Measurements from ENCODE around the gene LRRFIP2. TPM values are rescaled to one million over a fixed set of nuclear protein-coding genes. Genes with fewer than 3 reads are reported as not detected.

LRRFIP2 gene
- polyA plus RNA-seq, 4 donors, result 36.6 to 48.0 (median 42.7) TPM

DNA sequence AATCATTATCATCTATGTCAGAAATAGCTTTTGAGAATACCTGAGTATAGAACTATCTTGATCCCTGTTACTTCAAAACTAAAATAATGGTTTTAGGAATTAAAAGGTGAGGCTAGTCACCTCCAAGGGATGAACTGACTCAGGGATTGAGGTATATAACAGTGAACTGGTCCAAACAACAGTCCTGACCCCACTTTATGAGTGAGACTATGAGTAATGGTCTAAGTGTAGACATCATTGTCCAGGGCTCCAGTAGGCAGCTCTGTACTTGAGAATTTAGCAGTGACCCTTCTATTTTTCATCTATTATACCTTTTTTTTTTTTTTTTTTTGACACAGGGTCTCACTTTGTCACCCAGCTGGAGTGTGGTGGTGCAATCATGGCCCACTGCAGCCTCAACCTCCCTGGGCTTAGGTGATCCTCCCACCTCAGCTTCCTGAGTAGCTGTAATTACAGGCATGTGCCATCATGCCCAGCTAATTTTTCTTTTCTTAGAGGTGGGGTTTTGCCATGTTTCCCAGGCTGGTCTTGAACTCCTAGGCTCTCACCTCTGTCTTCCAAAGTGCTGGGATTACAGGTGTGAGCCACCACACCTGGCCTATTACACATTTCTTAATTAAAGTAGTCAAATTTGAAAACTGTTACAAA lies 144.7 kb downstream of the LRRFIP2 start:
- no peak for DNase-seq (ENCODE audit: low read depth in 4 of 4, low spot score in 3 of 4)

DNA sequence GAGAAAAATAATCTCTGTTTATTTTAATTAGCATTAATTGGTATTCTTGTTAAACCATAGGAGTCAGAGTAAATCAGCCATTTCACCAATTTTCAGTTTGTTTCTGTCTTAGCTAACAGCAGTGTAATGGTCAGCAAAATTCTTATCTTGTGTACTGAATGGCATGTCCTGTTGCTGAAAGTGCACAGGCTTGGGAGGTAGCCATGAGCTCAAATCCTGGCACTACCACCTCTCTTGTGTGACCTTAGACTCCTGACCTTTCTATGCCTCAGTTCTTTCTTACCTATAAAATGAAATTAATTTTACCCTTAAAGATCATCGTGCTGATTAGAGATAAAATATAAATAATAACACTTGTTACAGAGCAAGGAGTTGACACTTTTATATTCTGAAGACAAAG lies 145.3 kb downstream of the LRRFIP2 start:
- no peak for DNase-seq (ENCODE audit: low read depth in 4 of 4, low spot score in 3 of 4)

DNA sequence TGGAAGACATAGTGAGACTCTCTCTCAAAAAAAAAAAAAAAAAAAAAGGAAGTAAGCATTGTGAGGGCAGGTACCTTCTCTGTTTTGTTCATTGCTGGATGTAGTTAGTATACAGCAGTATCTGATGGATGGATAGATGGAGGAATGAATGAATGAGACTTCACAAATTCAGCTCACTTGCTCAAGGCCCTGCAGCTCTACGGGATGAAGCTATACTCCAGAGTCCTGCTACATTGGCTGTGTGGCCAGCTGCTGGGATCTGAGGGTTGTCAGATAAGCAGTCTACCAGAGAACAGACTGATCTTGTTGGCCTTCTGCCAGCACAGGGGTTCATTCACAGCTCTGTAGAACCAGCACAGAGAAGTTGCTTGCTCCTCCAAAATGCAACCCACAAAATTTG lies 146.1 kb downstream of the LRRFIP2 start:
- DNase-seq (ENCODE audit: low read depth in 4 of 4, low spot score in 3 of 4), result no peak

DNA sequence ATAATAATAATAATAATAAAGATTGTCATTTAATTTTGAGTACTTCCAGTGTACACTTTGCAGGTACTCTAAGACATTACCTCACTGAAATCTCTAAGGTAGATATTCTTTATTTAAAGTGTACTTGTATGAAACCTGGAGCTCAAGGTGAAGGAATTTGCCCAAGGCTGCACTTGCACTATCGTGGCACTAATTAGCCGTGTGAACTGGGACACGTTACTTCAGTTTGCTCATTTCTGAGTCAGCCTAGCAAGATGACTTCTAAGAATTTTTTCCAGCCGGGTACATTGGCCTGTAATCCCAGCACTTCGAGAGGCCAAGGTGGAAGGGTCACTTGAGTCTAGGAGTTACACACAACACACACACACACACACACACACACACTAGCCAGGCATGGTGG lies 147.5 kb downstream of the LRRFIP2 start:
- DNase-seq (ENCODE audit: low read depth in 4 of 4, low spot score in 3 of 4), result no peak

DNA sequence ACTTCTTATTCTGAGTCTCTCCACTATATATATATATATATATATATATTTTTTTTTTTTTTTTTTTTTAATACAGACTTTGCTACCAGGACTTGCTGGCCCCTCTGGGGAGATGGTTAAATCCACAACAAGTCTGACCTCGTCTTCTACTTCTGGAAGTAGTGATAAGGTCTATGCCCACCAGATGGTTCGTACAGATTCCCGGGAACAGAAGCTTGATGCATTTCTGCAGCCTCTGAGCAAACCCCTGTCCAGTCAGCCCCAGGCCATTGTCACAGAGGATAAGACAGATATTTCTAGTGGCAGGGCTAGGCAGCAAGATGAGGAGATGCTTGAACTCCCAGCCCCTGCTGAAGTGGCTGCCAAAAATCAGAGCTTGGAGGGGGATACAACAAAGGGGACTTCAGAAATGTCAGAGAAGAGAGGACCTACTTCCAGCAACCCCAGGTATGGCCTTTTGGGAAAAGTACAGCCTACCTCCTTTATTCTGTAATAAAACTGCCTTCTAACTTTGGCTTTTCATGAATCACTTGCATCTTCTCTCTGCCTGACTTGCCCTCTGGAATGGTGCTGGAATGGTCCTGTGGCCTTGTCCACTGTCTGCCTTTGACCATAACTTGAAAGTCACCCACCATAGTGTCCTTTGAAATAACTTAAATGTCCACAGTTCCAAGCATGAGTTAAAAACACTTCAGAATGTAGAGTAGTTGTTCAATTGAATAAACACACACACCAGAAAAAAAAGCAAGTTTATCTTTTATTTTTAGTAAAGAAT lies 148.6 kb downstream of the LRRFIP2 start:
- no peak for DNase-seq (ENCODE audit: low read depth in 4 of 4, low spot score in 3 of 4)

DNA sequence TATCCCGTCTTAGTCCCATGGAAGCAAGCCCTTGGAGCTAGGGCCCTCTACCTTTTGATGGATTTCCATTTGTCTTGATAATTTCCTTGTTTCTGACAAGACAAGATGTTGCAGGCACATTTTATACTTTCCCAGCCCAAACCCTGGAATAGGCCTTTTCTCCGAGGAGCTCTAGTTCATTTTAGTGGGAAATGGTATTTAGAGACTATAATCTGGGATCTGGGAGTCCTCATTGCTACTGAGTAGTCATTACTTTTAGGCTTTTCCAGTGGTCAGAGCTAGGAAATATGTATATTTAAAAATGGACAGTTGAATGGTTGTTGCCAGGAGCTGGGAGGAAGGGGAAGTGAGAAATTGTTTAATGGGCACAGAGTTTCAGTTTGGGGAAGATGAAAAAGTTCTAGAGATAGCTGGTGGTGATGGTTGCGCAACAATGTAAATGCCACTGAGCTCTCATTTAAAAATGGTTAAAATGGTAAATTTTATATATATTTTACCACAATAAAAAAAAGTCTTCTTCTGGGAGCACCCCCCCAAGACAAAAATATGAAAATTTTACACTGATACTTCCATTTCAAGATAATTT lies 149.5 kb downstream of the LRRFIP2 start:
- DNase-seq (ENCODE audit: low read depth in 4 of 4, low spot score in 3 of 4), result no peak

DNA sequence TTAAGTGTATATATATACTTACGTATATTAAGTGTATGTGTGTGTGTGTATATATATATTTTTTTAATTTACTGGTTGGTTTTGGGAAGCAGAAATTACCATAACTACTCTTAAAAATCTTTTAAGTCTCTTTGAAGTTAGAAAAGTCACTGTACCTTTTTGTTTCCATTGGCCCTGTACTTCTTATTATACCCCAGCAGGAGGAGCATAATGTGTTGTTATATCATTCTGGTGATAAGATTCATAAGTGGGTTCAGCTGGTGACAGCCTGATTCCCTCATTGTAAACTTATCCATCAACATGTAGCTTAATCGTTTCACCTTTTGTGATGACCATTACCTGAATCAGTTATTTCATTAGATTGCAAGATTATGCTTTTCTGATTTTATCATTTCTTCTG lies 150.3 kb downstream of the LRRFIP2 start:
- DNase-seq (ENCODE audit: low read depth in 4 of 4, low spot score in 3 of 4), result no peak

DNA sequence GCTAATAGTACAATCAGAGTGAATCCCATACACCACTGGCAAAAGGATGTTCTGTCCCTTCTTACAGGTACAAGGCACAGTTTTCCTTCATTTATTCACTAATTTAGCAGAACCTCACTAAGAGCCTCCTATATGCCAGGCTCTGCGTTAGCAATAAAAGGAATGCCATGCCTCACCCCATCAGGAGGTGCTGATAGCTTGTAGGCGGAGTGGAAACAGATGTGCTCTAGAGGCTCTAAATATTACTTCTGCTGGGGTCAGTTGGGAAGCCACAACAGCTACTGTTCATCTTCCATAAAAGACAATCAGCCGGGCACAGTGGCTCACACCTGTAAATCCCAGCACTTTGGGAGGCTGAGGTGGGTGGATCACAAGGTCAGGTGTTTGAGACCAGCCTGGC lies 156.7 kb downstream of the LRRFIP2 start:
- DNase-seq (ENCODE audit: low read depth in 4 of 4, low spot score in 3 of 4), result no peak

DNA sequence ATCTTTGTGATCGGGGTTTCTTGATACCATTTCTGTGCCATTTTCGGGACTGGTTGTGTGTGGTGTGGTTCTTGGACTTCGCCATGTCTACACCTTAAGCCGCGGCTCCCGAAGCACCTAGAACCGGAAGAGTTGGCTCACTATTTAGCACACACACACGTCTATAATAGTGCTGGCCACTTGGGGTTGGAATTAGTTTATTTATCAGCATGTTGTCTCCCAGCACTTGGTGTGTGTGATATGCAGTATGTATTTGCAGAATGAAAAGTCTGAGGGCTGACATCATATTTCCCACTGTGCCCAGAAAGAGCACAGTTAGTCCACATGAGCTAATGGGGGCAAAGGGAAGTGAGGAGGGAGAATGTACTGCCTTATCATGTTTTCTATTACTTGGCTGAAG lies 157.5 kb downstream of the LRRFIP2 start:
- DNase-seq (ENCODE audit: low read depth in 4 of 4, low spot score in 3 of 4), result no peak

DNA sequence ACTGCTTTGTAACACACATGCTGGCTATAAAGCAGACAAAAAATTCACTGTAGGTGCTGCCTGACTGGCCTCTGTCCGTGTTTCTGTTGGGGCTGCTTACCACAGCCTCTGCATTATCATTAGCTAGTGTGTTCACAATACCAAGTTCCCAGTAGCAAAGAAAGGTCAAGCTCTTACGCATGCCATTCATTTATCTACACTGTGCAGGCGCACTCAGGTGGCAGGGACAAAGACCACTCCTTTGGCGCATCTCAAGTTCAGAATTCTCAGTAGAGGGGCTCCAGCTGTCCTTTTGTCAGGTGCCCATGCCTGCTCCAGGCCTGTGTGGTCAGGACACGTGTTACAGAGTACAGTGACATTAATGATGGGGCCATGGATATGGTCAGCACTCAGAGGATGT lies 158.7 kb downstream of the LRRFIP2 start:
- no peak for DNase-seq (ENCODE audit: low read depth in 4 of 4, low spot score in 3 of 4)

DNA sequence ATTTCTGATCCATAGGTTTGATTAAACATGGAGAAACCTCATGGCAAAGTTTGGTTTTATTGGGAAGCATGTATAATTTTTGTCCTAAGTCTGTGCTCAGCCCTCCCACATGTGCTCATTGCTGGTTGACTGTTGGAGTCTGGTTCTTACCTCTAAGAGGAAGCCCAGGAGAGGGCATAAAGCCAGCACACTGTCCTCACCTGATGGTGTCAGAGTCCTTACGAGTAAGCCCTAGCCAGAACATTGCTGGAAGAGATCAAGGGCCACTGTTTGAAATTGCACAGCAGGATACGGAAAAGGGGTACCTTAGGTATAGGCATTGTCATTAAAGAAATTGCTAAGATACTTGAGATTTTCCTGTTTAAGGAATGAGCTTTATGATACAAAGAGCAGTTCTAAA lies 159.8 kb downstream of the LRRFIP2 start:
- no peak for DNase-seq (ENCODE audit: low read depth in 4 of 4, low spot score in 3 of 4)

Other genes with a start within 250 kb of the LRRFIP2 start
- 1 to 10 TPM; 6.4 to 8.4 (median 7.0) TPM for gene TRANK1, start 229.5 kb downstream of the LRRFIP2 start, polyA plus RNA-seq (ENCODE audit: insufficient read length in 4 of 4)
- 10 to 100 TPM; 45.5 to 57.7 (median 56.0) TPM for gene EPM2AIP1, start 181.5 kb downstream of the LRRFIP2 start, polyA plus RNA-seq (ENCODE audit: insufficient read length in 4 of 4)
- 10 to 100 TPM; 44.2 to 56.8 (median 49.9) TPM for gene MLH1, start 181.1 kb downstream of the LRRFIP2 start, polyA plus RNA-seq (ENCODE audit: insufficient read length in 4 of 4)
- 10 to 100 TPM; 73.3 to 86.6 (median 77.2) TPM for gene GOLGA4, start 68.7 kb upstream of the LRRFIP2 start, polyA plus RNA-seq (ENCODE audit: insufficient read length in 4 of 4)

All from right renal pelvis (tissue), 4 donors.